NCI-H226 (cell line): ENCODE results near the gene ATG101.
"Not testable (repeated sequence)": the region's sequence is repeated elsewhere in the genome, so short reads cannot be mapped to it uniquely, and the experiment has no call there.

ENCODE experiments used
- DNase-seq: peaks from one replicate; pipeline ENCODE4 v3.0.0-alpha.2; 2015

Gene ATG101

DNA sequence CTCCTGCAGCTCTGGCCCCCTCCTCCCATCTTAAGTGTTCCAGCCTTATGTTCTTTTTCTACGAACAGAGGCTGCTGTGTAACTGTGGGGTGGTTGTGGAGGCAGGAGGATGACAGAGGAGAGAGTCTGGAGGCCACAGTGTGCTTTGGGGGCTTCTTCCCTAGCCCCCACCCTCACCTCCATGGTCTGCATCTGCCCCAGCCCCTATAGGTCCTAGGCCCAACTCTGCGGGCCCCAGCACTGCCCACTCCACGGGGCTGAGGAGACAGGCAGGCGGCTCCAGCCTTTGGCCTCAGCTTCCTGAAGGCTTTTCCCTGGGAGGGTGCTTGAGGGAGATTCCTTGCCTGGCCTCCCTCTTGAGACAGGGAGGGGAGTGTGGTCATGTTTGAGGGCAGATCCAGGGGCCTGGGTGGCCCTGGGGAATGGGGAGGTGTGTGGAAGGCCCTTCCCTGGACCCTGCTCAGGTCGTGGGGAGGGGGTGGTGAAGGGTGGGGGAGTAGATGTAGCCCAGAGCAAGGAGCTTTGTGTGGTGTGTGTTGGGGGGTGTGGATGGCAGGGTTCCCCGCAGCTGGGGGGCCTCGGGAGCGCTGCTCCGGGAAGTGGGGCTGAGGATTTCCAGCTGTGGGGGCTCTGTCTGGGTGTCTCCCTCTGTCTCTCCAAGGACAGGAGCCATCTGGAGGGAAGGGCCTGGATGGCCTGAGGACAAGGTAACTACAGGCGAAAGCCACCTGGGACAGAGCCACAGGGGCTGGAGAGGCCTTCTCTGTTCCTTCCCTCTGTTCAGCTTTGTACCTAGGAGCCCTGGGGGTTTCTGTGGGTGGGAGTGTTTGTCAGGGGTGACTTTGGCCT, 10.8 kb downstream of the ATG101 start:
- DNase-seq: no peak

GRCh38 chr12:52081263-52081733, 11.5 kb downstream of the ATG101 start:
- DNase-seq: no peak

DNA sequence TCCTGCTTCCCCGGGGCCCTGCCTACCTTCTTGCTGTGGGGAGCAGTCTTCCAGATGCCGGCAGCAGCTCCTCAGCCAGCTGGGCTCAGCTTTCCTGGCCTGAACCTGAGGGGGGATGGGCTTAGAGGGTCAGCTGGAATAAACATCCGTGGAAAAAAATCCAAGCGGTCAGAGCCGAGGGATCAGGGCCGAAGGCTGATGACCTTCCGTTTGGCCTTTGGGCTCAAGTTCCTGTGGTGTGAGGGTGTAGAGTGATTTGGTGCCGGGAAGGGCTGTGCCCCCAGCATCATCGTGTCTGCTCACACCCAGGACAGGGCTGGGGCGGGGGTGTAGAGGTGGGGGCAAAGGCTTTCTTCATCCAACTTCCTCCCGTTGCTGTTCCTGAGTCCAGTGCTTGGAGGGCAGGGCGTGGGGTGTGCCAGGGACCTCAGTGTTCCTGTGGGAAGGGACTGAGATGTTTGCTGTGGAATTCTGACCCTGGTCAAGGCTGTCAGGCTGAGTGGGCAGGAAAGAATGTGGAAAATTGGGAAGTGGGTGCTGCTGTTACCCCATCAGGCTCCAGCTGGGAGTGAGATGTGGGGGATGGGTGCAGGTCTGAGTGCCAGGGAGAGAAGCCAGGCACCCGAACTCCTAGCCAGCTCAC, 12.4 kb downstream of the ATG101 start:
- DNase-seq: peak; percentile 75

DNA sequence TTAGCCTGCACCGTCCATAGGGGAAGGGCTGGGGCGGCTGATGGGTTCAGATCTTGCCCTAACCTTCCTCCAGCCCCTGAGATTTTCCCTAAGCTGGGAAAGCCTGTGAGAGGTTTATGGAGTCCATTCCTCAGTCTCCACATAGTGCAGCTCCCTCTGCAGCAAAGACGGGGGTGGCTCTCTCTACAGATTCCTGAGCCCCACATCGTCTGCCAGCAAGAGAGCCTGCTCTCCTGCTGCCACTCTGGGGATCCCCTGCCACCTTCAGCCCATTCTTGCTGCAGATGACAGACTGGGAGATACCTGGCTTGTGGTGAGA, 12.8 kb downstream of the ATG101 start:
- no peak for DNase-seq

GRCh38 chr12:52082988-52083637, 13.3 kb downstream of the ATG101 start:
- DNase-seq: peak; percentile 53

DNA sequence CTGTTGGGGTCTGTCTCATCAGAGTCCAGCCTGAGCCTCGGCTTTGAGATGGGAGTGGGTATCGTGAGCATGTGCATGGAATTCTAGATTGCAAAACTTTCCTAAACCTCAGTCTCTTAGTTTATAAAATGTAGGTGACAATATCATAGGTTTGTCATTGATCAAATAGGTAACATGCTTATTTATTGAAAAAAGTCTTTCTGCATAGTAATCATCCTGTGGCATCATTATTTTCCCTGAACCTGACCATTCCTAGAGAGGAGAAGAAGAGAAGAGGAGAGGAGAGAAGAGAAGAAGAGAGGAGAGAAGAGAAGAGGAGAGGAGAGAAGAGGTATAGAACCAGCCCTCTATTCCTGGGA, 13.8 kb downstream of the ATG101 start:
- DNase-seq: no peak

DNA sequence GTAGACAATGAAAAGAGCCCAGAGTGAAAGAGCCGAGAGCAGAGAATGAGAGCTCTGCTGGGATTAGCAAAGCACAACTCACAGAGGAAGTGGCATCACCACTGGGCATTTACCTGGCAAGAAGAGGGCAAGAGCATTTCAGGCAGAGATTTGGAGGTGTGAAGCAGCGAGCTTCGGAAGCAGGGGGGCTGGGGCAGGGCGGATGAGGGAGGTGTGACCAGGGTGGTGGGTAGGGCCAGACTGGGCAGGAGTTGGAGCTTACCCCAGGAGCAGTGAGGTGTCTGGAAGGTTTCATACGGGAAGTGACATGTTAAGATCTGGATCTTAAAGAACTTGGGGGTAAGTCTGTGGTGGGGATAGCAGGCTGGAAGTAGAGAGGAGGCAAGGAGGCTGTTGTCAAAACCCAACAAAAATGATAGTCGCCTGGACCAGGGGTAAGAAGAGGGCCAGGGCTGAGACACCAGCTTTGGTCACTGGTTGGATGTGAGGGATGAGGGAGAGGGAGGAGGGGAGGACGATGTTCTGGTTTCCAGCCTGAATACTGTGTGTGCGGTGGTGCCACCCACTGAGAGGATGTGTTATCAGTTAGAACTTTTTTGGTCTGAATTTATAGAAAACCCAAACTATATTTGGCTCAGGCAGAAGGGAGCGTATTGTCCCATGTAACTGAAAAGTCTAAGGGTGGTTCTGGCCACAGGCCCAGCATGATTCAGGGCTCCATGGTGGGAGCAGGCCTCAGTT, 14.9 kb downstream of the ATG101 start:
- no peak for DNase-seq

DNA sequence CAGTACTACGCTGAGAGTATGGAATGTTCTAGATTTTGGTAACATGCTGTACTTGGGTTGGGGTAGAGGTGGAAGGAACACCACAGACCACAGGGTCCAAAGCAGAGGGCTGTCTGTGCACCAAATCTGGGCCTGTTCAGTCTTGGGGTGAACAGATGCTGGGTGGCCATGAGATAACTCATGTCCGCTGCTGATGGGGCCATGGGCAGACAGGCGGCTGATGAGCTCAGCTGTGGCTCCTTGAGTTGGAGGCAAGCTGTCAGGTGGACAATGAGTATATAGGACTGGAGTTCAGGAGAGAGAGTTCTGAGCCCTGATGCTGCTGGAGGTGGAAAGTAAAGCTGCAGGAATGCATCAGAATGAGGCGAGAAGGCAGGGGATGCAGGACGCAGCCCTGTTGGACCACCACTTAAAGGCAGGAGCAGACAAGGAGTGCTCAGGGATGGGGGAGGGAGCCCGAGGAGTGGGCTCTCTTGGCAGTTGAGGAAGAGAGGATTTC, 16.0 kb downstream of the ATG101 start:
- no peak for DNase-seq

DNA sequence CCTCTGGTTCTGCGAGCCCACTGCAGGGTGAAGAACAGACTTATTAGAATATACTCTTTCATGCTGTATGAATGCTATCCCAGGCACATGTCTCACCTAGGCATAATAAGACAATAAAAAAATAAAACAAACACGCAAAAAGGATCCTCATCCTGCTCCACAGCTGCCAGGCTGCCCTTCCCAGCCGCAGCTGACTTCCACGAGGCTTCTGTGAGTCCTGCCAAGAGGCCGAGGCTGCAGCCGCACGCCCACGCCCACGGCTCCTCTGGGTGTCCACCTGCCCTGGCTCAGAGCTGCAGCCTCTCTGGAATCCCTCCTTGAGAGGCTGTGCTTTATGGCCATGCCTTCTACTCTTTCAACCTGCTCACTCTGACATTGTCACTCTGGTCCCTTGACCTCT, 16.6 kb downstream of the ATG101 start:
- no peak for DNase-seq

DNA sequence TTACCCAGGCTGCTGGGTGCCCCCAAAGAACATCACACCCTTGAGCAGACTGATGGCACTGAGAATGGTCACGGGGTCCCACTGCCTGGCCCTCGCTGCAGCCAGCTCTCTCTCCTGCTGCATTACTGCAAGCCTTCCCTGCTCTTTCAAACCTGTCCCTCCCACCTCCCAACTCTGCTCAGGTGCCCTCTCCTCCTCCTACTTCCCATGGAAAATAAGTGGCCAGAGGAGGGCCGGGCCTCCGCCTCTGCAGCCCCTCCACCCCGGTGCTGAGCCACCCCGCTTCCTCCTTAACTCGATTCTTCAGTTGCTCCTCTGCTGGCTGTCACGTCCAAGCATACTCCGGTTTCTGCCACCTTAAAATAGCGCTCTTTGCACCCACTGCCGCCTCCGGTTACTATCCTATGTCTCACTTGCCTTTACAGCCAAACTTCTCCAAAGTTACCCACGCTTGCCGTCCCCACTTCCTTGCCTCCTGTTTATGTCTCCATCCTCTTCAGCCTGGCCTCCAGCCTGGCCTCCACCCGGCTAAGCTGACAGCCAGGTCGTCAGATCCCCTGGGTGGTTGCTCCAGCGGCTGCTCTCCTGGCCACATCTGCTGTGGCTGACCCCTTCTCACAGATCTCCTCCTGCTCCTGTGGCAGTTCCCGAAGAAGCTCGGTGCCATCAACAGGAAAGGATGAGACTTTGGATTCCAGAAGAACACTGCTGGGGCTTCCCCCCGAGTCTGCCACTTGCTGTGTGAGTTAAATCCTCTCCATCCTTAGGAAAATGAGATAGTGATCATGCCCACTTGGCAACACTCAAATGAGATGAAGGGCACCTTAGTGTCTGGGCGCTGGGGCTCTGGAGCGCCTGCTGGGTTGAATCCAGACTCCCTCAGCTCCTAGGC, 17.4 kb downstream of the ATG101 start:
- DNase-seq: no peak

DNA sequence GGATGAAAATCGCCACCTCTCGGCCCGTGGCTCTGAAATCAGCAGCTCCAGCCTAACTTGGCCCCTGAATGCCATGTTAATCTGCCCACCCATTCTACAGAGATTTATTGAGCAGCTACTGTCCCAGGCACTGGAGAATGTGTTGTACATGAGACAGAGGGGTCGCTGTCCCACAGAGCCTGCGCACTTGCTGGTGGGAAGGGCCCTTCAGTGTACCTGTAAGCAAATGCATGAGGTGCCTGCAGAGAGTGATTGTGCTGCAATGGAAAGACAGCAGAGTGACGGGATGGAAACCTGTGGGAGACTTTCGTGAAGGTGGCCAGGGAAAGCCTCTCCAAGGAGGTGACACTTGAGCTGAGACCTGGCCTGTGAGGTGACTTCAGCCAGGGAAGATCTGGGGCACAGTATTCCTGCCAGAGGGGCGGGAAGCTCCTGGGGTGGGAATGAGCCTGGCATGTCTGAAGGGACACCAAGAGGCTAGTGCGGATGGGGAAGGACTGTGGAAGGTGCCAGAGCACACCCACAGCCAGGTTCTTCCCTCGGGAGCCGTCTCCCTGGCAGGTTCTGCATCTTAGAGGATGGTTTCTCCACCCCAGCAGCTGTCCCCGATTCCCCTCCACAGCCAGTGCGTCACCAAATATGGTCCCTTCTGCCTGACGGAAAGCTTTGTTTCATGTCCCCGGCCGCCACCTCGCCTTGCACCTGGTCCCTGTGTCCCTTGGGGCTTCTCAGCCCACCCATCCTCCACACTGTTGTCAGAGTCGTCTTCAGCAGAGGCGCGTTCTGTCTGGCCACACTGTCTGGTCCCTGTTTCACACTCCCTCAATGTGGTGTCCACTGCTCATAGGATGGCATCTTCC, 18.4 kb downstream of the ATG101 start:
- no peak for DNase-seq

DNA sequence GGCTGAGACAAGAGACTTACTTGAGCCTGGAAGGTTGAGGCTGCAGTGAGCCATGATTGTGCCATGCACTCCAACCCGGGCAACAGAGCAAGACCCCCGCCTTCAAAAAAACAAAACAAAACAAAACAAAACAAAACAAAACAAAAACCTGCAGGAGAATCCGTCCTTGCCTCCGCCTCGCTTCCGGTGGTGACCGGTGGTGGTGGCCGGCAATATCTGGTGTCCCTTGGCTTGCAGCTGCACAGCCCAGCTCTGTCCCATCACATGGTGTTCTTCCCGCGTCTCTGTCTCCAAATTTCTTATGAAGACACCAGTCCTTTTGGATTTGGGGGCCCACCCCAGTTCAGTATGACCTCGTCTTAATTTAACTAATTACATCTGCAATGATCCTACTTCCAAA, 19.7 kb downstream of the ATG101 start:
- no peak for DNase-seq

- no peak for DNase-seq
Observed at GRCh38 chr12:52090291-52090690, 20.5 kb downstream of the ATG101 start.

GRCh38 chr12:52091061-52091460, 21.3 kb downstream of the ATG101 start:
- DNase-seq: no peak

- DNase-seq: no peak
Observed at GRCh38 chr12:52091869-52092268, 22.1 kb downstream of the ATG101 start.

- DNase-seq: no peak
Observed at GRCh38 chr12:52093346-52093745, 23.6 kb downstream of the ATG101 start.

- no peak for DNase-seq
Observed at GRCh38 chr12:52096332-52097044, 26.7 kb downstream of the ATG101 start.

- DNase-seq: no peak
Observed at GRCh38 chr12:52097045-52097666, 27.4 kb downstream of the ATG101 start.

GRCh38 chr12:52104431-52105089, 34.8 kb downstream of the ATG101 start:
- not testable (repeated sequence) for DNase-seq
